ENCODE measurements around the gene NOL3.

DNA sequence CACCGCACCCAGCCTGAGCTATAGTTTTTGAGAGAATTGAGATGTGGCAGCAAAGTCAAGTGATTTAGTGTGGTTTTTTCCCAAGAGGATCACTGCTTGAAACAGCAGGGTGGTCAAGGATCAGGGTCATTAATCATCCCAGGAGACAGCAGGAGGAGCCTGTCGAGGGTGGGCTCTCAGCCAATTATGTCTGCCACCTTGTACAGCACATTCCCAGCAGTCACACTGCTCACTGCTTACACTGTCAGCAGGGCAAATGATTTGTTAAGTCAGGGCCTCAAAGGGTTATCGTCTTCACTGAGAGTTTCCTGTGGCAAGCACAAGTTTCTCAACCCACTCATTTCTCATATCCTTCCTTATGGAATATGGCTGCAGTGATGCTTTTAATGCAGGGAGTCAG lies 32.7 kb upstream of the NOL3 start:
- TF ChIP-seq, protein P1, sequence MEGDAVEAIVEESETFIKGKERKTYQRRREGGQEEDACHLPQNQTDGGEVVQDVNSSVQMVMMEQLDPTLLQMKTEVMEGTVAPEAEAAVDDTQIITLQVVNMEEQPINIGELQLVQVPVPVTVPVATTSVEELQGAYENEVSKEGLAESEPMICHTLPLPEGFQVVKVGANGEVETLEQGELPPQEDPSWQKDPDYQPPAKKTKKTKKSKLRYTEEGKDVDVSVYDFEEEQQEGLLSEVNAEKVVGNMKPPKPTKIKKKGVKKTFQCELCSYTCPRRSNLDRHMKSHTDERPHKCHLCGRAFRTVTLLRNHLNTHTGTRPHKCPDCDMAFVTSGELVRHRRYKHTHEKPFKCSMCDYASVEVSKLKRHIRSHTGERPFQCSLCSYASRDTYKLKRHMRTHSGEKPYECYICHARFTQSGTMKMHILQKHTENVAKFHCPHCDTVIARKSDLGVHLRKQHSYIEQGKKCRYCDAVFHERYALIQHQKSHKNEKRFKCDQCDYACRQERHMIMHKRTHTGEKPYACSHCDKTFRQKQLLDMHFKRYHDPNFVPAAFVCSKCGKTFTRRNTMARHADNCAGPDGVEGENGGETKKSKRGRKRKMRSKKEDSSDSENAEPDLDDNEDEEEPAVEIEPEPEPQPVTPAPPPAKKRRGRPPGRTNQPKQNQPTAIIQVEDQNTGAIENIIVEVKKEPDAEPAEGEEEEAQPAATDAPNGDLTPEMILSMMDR (IDR thresholded peaks at IDR 0.05; ENCODE audit: insufficient read depth, low read depth, low read length) = no peak
- TF ChIP-seq EZH2 (IDR thresholded peaks at IDR 0.05; ENCODE audit: insufficient read depth, low read length) = no peak
